MCF 10A (cell line): ENCODE results near the gene TIMELESS. TPM values are rescaled to one million over a fixed set of nuclear protein-coding genes. Genes with fewer than 3 reads are reported as not detected.

Experiments
- BruUV-seq: library from RNA; stranded (reverse); fragments of 400-500 nt; replicated peaks from 2 replicates; lab custom pipeline; 2021; lab: Mats Ljungman, UMichigan
- CTCF ChIA-PET: fragments of 300-600 bp; sonication (Branson Sonifier 250); formaldehyde crosslinking; extraction: SDS; loops from one replicate; lab custom pipeline; 2021; ENCODE audit warnings: antibody characterized with exemption, inconsistent platforms; lab: Yijun Ruan, JAX
- POLR2A ChIA-PET: fragments of 300-600, 350-650 bp; sonication (Branson Sonifier 250); formaldehyde crosslinking; extraction: SDS; loops from one replicate; lab custom pipeline; 2020; ENCODE audit warnings: antibody characterized with exemption, inconsistent platforms; lab: Yijun Ruan, JAX
- DNase-seq: peaks from one replicate; pipeline ENCODE4 v3.0.0-alpha.2; 2018; ENCODE audit not compliant: unreplicated experiment
- H3K27ac Mint-ChIP-seq: one replicate; pipeline ENCODE4 v1.8.0; 2022; ENCODE audit warnings: mild to moderate bottlenecking, low read depth, mixed read lengths; ENCODE audit not compliant: unreplicated experiment
- H3K27me3 Mint-ChIP-seq: one replicate; pipeline ENCODE4 v1.8.0; 2022; ENCODE audit warnings: mixed read lengths; ENCODE audit not compliant: insufficient read depth, unreplicated experiment
- H3K36me3 Mint-ChIP-seq: one replicate; pipeline ENCODE4 v1.8.0; 2022; ENCODE audit warnings: mild to moderate bottlenecking, moderate library complexity, mixed read lengths; ENCODE audit not compliant: insufficient read depth, unreplicated experiment
- H3K4me1 Mint-ChIP-seq: one replicate; pipeline ENCODE4 v1.8.0; 2022; ENCODE audit warnings: mixed read lengths; ENCODE audit not compliant: insufficient read depth, unreplicated experiment
- H3K4me3 Mint-ChIP-seq: one replicate; pipeline ENCODE4 v1.8.0; 2022; ENCODE audit warnings: mild to moderate bottlenecking, moderate library complexity, mixed read lengths; ENCODE audit not compliant: unreplicated experiment
- H3K9me3 Mint-ChIP-seq: one replicate; pipeline ENCODE4 v1.8.0; 2022; ENCODE audit warnings: mixed read lengths; ENCODE audit not compliant: unreplicated experiment
- intact Hi-C: fragments of 100-400 bp; cut with micrococcal nuclease; formaldehyde crosslinking; loops from 2 replicates; pipeline ENCODE4 v1.14.1; 2022
- total RNA-seq: library from RNA; stranded (reverse); gene quantifications from 2 replicates; pipeline ENCODE4 v1.2.3, GENCODE V29; 2022
- TF ChIP-seq, protein P1 (sequence below): fragments of 200-600 bp; IDR thresholded peaks from one replicate; pipeline ENCODE4 v1.8.0; 2022; ENCODE audit warnings: antibody characterized with exemption, mild to moderate bottlenecking; ENCODE audit not compliant: unreplicated experiment

The TIMELESS gene
- total RNA-seq, 1 experiment from 2014 or later, result 14.0 TPM

- Mint-ChIP-seq H3K27me3 (no peaks in the 10 kb centered on the region), H3K36me3 (peaks cover 6% of the 10 kb centered on the region), H3K4me1 (peaks cover 6% of the 10 kb centered on the region), H3K4me3 (no peak overlapping the region), H3K27ac (no peak overlapping the region), H3K9me3 (no peaks in the 10 kb centered on the region)
- ChIA-PET CTCF (interaction anchor here (0.5 to 1.7 kb wide), 6 partner anchors 52 to 256 kb away, joined by 3 to 5 read pairs (median 4); no protein-coding TSS in a partner anchor), POLR2A (interaction anchor here (0.9 to 4.5 kb wide), 6 partner anchors 12 to 239 kb away, joined by 3 to 43 read pairs (median 4); partner anchors contain the start of genes CNPY2, PAN2, RNF41 and TIMELESS)
- intact Hi-C loops, result no loop called here
- no peak for DNase-seq
- BruUV-seq, result no TSS peak
- TF ChIP-seq, protein P1, sequence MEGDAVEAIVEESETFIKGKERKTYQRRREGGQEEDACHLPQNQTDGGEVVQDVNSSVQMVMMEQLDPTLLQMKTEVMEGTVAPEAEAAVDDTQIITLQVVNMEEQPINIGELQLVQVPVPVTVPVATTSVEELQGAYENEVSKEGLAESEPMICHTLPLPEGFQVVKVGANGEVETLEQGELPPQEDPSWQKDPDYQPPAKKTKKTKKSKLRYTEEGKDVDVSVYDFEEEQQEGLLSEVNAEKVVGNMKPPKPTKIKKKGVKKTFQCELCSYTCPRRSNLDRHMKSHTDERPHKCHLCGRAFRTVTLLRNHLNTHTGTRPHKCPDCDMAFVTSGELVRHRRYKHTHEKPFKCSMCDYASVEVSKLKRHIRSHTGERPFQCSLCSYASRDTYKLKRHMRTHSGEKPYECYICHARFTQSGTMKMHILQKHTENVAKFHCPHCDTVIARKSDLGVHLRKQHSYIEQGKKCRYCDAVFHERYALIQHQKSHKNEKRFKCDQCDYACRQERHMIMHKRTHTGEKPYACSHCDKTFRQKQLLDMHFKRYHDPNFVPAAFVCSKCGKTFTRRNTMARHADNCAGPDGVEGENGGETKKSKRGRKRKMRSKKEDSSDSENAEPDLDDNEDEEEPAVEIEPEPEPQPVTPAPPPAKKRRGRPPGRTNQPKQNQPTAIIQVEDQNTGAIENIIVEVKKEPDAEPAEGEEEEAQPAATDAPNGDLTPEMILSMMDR, result no peak
These were observed 12.3 kb upstream of the TIMELESS start for GRCh38 chr12:56461235-56462159.

DNA sequence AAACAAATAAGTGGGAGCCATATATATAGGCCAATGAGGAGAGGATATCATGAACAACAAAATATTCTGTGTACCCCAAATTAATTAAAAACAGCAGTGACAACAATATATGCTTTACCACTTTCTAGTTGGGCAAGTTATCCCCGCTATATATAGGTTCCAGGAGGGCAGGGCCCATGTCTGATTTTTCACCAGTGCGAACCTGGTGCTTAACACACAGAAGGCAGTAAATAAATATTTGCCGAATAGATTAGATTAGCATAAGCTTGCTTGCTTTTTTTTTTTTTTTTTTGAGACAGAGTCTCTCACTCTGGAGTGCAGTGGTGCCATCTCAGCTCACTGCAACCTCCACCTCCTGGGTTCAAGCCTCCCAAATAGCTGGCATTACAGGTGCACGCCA, 8.6 kb upstream of the TIMELESS start:
- POLR2A ChIA-PET, result interaction anchor here (1.9 kb wide), 1 partner anchor 9 kb away, joined by 7 read pairs; the partner anchor contains the start of gene TIMELESS

GRCh38 chr12:56454557-56454956, 5.3 kb upstream of the TIMELESS start, which contains the start of gene MIP:
Gene MIP, minus strand, starts transcription at chr12:56454657. Its CDS starts 44 bp downstream, at chr12:56454613.
- no TSS peak for BruUV-seq
- H3K36me3 Mint-ChIP-seq, result no peaks in the 10 kb centered on the region
- H3K27ac Mint-ChIP-seq, result no peak within 1 kb of the TSS
- intact Hi-C loops, result no loop called here
- no peak within 1 kb of the TSS for H3K4me3 Mint-ChIP-seq
- TF ChIP-seq, protein P1, result no peak
- peaks cover 4% of the 10 kb centered on the region for H3K4me1 Mint-ChIP-seq
- DNase-seq, result no peak
- ChIA-PET POLR2A (interaction anchor here (0.6 kb wide), 1 partner anchor 27 kb away, joined by 3 read pairs; no protein-coding TSS in a partner anchor), CTCF (interaction anchor here (0.6 to 2.0 kb wide), 4 partner anchors 9 to 117 kb away, joined by 3 to 11 read pairs (median 5); no protein-coding TSS in a partner anchor)
- no peaks in the 10 kb centered on the region for H3K9me3 Mint-ChIP-seq
- no peaks in the 10 kb centered on the region for H3K27me3 Mint-ChIP-seq

More for the DNA sequence above, 8.6 kb upstream of the TIMELESS start:
- Mint-ChIP-seq H3K36me3 (no peaks in the 10 kb centered on the region), H3K27me3 (no peaks in the 10 kb centered on the region), H3K27ac (no peak overlapping the region), H3K4me1 (no peaks in the 10 kb centered on the region), H3K4me3 (no peak overlapping the region), H3K9me3 (no peaks in the 10 kb centered on the region)
- no TSS peak for BruUV-seq
- intact Hi-C loops, result no loop called here
- DNase-seq, result no peak
- CTCF ChIA-PET, result interaction anchor here (1.3 kb wide), 1 partner anchor 12 kb away, joined by 3 read pairs; no protein-coding TSS in a partner anchor
- TF ChIP-seq, protein P1, result no peak

DNA sequence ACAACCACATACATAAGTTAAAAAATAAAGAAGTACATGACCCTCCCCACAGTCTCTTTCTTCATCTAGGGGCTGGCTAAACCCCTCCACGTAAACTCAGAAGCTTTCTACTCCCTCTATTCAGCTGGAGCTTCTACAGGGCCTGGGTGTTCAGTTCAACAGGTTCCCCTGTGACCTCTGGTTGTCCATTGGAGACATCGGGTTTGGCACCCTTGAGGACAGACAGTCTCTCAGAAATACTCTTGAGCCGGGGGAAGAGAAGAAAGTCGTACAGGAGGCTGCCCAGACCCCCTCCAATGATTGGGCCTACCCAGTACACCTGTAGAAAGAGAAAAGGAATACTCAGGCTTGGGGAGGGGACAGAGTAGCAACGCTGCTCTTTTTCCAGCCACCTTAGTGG, 1.9 kb upstream of the TIMELESS start:
- ChIA-PET POLR2A (interaction anchor here (4.4 kb wide), 1 partner anchor 91 kb away, joined by 63 read pairs; the partner anchor contains the start of gene STAT2), CTCF (interaction anchor here (0.5 to 3.2 kb wide), 4 partner anchors 13 to 909 kb away, joined by 3 to 20 read pairs (median 3); no protein-coding TSS in a partner anchor)
- no peak for DNase-seq
- Mint-ChIP-seq H3K4me3 (no peak overlapping the region), H3K27me3 (no peaks in the 10 kb centered on the region), H3K36me3 (no peaks in the 10 kb centered on the region), H3K27ac (no peak overlapping the region), H3K9me3 (no peaks in the 10 kb centered on the region), H3K4me1 (peaks cover 8% of the 10 kb centered on the region)
- TF ChIP-seq, protein P1, result no peak
- BruUV-seq, result no TSS peak
- intact Hi-C loops, result no loop called here
